Endothelial cell of umbilical vein (primary cell): ENCODE measurements around the gene POR. TPM values are rescaled to one million over a fixed set of nuclear protein-coding genes. Genes with fewer than 3 reads are reported as not detected.

Source experiments
- BruUV-seq: library from RNA; stranded (reverse); fragments of 400-500 nt; replicated peaks from 2 replicates; lab custom pipeline; 2021; lab: Mats Ljungman, UMichigan
- CTCF ChIA-PET: fragments of 300-600, 350-600 bp; sonication (Branson Sonifier 250); formaldehyde crosslinking; loops from one replicate; lab custom pipeline; 2021; ENCODE audit warnings: antibody characterized with exemption, inconsistent platforms; lab: Charles Lee
- POLR2A ChIA-PET: fragments of 300-600, 350-600 bp; sonication (Branson Sonifier 250); formaldehyde crosslinking; loops from one replicate; lab custom pipeline; 2021; ENCODE audit warnings: antibody characterized with exemption, inconsistent platforms; lab: Charles Lee
- DNase-seq: peaks from one replicate; pipeline ENCODE4 v3.0.0-alpha.2; 2011; ENCODE audit warnings: low read depth, low spot score
- FAIRE-seq: peaks from 2 replicates; lab custom pipeline; 2011; peaks lifted over from hg19 to GRCh38; lab: Jason Lieb, UNC
- H2AFZ ChIP-seq: 2 replicates; pipeline ENCODE4 v1.6.0; 2012; ENCODE audit warnings: low read depth, low read length, control low read depth, inconsistent platforms
- H3K27ac ChIP-seq: 2 replicates; pipeline ENCODE4 v1.5.1; 2011; ENCODE audit warnings: low read depth, mild to moderate bottlenecking, control low read depth, low read length, moderate library complexity; ENCODE audit not compliant: insufficient read depth
- H3K27me3 ChIP-seq, 2 experiments: 2 replicates each; pipeline versions ENCODE4 v1.6.0 to v1.6.1; 2011; ENCODE audit warnings: low read length in 2 of 2, mixed read lengths in 1 of 2; ENCODE audit not compliant: control insufficient read depth in 2 of 2, insufficient read depth in 2 of 2
- H3K36me3 ChIP-seq, 2 experiments: 2 replicates in 1 of 2; 3 replicates in 1 of 2; pipeline ENCODE4 v1.5.1; 2011; ENCODE audit warnings: low read length in 2 of 2, mild to moderate bottlenecking in 1 of 2, moderate library complexity in 1 of 2; ENCODE audit not compliant: control insufficient read depth in 2 of 2, insufficient read depth in 2 of 2; ENCODE audit errors: extremely low read depth in 1 of 2
- H3K4me1 ChIP-seq: 3 replicates; pipeline ENCODE4 v1.5.1; 2011; ENCODE audit warnings: mild to moderate bottlenecking, low read length; ENCODE audit not compliant: control insufficient read depth, insufficient read depth; ENCODE audit errors: extremely low read depth
- H3K4me2 ChIP-seq: 2 replicates; pipeline ENCODE4 v1.6.1; 2011; ENCODE audit warnings: low read length, control low read depth, mixed read lengths; ENCODE audit not compliant: insufficient read depth
- H3K4me3 ChIP-seq, 3 experiments: fragments of 200-600 bp in 1 of 3; sonication (generic), shearing (Covaris generic) in 1 of 3; replicated peaks in 1 of 3; 2 replicates each; pipeline ENCODE4 v1.5.1; 2011 to 2016; ENCODE audit warnings: control low read depth in 3 of 3, low read length in 3 of 3, mild to moderate bottlenecking in 2 of 3, inconsistent platforms in 1 of 3, low read depth in 1 of 3, moderate library complexity in 1 of 3; ENCODE audit not compliant: insufficient read depth in 1 of 3
- H3K79me2 ChIP-seq: 2 replicates; pipeline ENCODE4 v1.6.0; 2012; ENCODE audit warnings: low read length, inconsistent platforms; ENCODE audit not compliant: control insufficient read depth, insufficient read depth
- H3K9ac ChIP-seq: replicated peaks from 2 replicates; pipeline ENCODE3; 2011; ENCODE audit warnings: low read length, control low read depth; ENCODE audit not compliant: insufficient read depth; ENCODE audit errors: extremely low read depth
- H3K9me1 ChIP-seq: replicated peaks from 3 replicates; pipeline ENCODE4 v1.6.0; 2011; ENCODE audit warnings: mild to moderate bottlenecking, low read length; ENCODE audit not compliant: control insufficient read depth, insufficient read depth; ENCODE audit errors: extremely low read depth
- H3K9me3 ChIP-seq: replicated peaks from 2 replicates; pipeline ENCODE4 v1.5.1; 2012; ENCODE audit warnings: low read length, inconsistent platforms; ENCODE audit not compliant: control insufficient read depth, insufficient read depth
- H4K20me1 ChIP-seq: replicated peaks from 2 replicates; pipeline ENCODE3; 2011; ENCODE audit warnings: mild to moderate bottlenecking, low read length; ENCODE audit not compliant: control insufficient read depth, insufficient read depth; ENCODE audit errors: extremely low read depth
- EZH2 ChIP-seq: IDR thresholded peaks from 2 replicates; pipeline ENCODE4 v1.6.1; 2012; ENCODE audit warnings: borderline replicate concordance, low read depth, mild to moderate bottlenecking, moderate library complexity, low read length, inconsistent platforms; ENCODE audit not compliant: severe bottlenecking
- FOS ChIP-seq: IDR thresholded peaks from 2 replicates; pipeline ENCODE4 v1.6.1; 2011; ENCODE audit warnings: mild to moderate bottlenecking, low read length, moderate library complexity, borderline replicate concordance; ENCODE audit not compliant: insufficient read depth
- GATA2 ChIP-seq: IDR thresholded peaks from 2 replicates; pipeline ENCODE4 v1.7.0; 2011; ENCODE audit warnings: low read depth, mild to moderate bottlenecking, moderate library complexity, mixed read lengths, low read length; ENCODE audit not compliant: insufficient read length, insufficient read depth
- JUN ChIP-seq: IDR thresholded peaks from 2 replicates; pipeline ENCODE4 v1.6.1; 2011; ENCODE audit warnings: borderline replicate concordance, low read depth; ENCODE audit not compliant: insufficient read length, insufficient read depth
- MYC ChIP-seq: IDR thresholded peaks from one replicate; pipeline ENCODE4 v1.6.1; 2011; ENCODE audit warnings: mild to moderate bottlenecking, low read depth, low read length
- POLR2A ChIP-seq: IDR thresholded peaks from 2 replicates; pipeline ENCODE4 v1.6.1; 2012; ENCODE audit warnings: low read depth, mild to moderate bottlenecking, control low read depth, low read length
- POLR2AphosphoS5 ChIP-seq: IDR thresholded peaks from 2 replicates; pipeline ENCODE4 v1.6.1; 2012; ENCODE audit warnings: low read depth, mild to moderate bottlenecking, control low read depth, low read length, moderate library complexity; ENCODE audit not compliant: insufficient read depth
- dilution Hi-C: fragments of 300-500 bp; cut with MboI; formaldehyde crosslinking; loops from one replicate; pipeline ENCODE4 v1.15.0; 2019; ENCODE audit warnings: low sequenced_read_pairs; ENCODE audit not compliant: extremely low pct_ligation_motif_present
- intact Hi-C: fragments of 100-400 bp; cut with micrococcal nuclease; formaldehyde crosslinking; loops from one replicate; pipeline ENCODE4 v1.10.0; 2022
- polyA plus RNA-seq, 4 experiments: library from polyadenylated mRNA; depleted of rRNA in 3 of 4; stranded (reverse) in 3 of 4; unstranded in 1 of 4; fragments of >200 nt; gene quantifications; 2 replicates each; pipeline versions ENCODE4 v1.2.1 to v1.2.3, GENCODE V29; 2011 to 2012; ENCODE audit warnings: missing spikeins in 1 of 4
- total RNA-seq: library from RNA; stranded (reverse); gene quantifications from 2 replicates; pipeline ENCODE4 v1.2.3, GENCODE V29; 2021
- TF ChIP-seq, protein P1 (sequence below): IDR thresholded peaks from 2 replicates; pipeline ENCODE4 v1.6.1; 2011; ENCODE audit not compliant: insufficient read depth, insufficient read length
- TF ChIP-seq, protein P2 (sequence below), 2 donors: IDR thresholded peaks; 1 replicate in 1 of 2; 2 replicates in 1 of 2; pipeline ENCODE4 v1.5.1; 2011; ENCODE audit warnings: low read length in 2 of 2, mild to moderate bottlenecking in 2 of 2, moderate library complexity in 2 of 2, control low read depth in 1 of 2, inconsistent platforms in 1 of 2, low read depth in 1 of 2; ENCODE audit not compliant: insufficient read depth in 1 of 2; ENCODE audit errors: extremely low read depth in 1 of 2

POR gene
- total and polyA plus RNA-seq, 2 donors (not counting 3 experiments of a cell fraction or from before 2014, with no cell fraction given): 59.5 to 73.6 TPM

DNA sequence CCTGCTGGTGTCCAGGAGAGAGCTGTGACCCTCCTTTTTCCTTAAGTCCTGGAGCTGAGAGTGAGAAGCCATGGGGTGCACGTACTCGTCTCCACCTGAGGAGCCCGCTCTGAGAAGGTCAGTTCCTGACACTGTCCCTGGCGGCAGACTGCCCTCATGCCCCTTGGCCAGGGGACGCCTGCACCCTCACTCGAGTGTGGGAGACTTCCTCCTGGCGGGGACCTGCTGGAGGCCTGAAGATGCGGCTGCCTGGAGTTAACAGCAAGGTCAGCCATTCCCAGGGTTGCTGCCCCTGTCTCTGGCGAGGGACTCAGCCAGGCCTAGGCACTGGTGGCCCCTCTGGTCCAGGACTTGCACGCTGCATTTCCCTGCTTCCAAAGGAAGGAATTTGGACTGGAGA is 53.1 kb downstream of the POR start:
- no peak overlapping the region for H2AFZ ChIP-seq
- no peak overlapping the region for H3K9ac ChIP-seq
- TF ChIP-seq, protein P1, sequence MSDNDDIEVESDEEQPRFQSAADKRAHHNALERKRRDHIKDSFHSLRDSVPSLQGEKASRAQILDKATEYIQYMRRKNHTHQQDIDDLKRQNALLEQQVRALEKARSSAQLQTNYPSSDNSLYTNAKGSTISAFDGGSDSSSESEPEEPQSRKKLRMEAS: no peak
- TF ChIP-seq EZH2 (no peak), POLR2A (no peak), GATA2 (no peak), JUN (no peak), FOS (no peak), MYC (no peak), POLR2AphosphoS5 (no peak)
- TF ChIP-seq, protein P2, sequence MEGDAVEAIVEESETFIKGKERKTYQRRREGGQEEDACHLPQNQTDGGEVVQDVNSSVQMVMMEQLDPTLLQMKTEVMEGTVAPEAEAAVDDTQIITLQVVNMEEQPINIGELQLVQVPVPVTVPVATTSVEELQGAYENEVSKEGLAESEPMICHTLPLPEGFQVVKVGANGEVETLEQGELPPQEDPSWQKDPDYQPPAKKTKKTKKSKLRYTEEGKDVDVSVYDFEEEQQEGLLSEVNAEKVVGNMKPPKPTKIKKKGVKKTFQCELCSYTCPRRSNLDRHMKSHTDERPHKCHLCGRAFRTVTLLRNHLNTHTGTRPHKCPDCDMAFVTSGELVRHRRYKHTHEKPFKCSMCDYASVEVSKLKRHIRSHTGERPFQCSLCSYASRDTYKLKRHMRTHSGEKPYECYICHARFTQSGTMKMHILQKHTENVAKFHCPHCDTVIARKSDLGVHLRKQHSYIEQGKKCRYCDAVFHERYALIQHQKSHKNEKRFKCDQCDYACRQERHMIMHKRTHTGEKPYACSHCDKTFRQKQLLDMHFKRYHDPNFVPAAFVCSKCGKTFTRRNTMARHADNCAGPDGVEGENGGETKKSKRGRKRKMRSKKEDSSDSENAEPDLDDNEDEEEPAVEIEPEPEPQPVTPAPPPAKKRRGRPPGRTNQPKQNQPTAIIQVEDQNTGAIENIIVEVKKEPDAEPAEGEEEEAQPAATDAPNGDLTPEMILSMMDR (IDR thresholded peaks at IDR 0.05; ENCODE audit: extremely low read depth in 1 of 2, insufficient read depth in 1 of 2, low read depth in 1 of 2, low read length in 2 of 2): no peak
- ChIA-PET POLR2A (no interaction called here), CTCF (interaction anchor here (2.8 kb wide), 1 partner anchor 52 kb away, joined by 10 read pairs; no protein-coding TSS in a partner anchor)
- no peaks in the 10 kb centered on the region for H3K9me1 ChIP-seq
- H3K79me2 ChIP-seq: no peaks in the 10 kb centered on the region
- H3K27ac ChIP-seq: no peak overlapping the region
- H4K20me1 ChIP-seq: no peaks in the 10 kb centered on the region
- H3K9me3 ChIP-seq: no peaks in the 10 kb centered on the region
- no peak for FAIRE-seq
- no peak overlapping the region for H3K4me2 ChIP-seq
- dilution Hi-C loops (no loop called here), intact Hi-C loops (no loop called here)
- no peak overlapping the region for H3K4me3 ChIP-seq
- H3K27me3 ChIP-seq: no peaks in the 10 kb centered on the region
- H3K4me1 ChIP-seq: peaks cover 4% of the 10 kb centered on the region
- DNase-seq: no peak
- no TSS peak for BruUV-seq
- peaks cover 0 to 2% of the 10 kb centered on the region in 2 experiments for H3K36me3 ChIP-seq
